GM19035 (cell line): ENCODE measurements around the gene MPV17L.
"Not testable (repeated sequence)": the region's sequence is repeated elsewhere in the genome, so short reads cannot be mapped to it uniquely, and the experiment has no call there.

Experiments used
- ATAC-seq: cut with Tn5 transposase; IDR thresholded peaks from one replicate; pipeline ENCODE4 v1.9.1; 2021; ENCODE audit not compliant: unreplicated experiment

The MPV17L gene

DNA sequence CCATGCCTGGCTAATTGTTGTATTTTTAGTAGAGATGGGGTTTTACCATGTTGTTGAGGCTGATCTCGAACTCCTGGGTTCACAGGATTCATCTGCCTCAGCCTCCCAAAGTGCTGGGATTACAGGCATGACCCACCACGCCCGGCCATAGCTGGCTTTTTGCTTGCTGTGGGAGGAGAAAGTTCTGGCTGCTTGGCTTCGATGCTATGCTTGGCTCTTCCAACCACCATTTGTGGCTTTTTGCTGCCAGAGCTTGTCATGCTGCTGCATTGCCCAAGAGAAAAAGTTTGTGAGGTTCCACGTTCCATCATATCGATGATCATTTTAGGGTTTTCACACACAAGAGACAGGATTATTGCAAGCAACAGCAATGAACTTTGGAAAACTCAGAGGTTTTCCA, 55.1 kb downstream of the MPV17L start:
- no peak for ATAC-seq

GRCh38 chr16:15451098-15451731, 55.7 kb downstream of the MPV17L start:
- ATAC-seq = no peak

- no peak for ATAC-seq
Observed at GRCh38 chr16:15452246-15452855, 56.8 kb downstream of the MPV17L start.

- ATAC-seq = not testable (repeated sequence)
Observed at GRCh38 chr16:15453296-15453695, 57.7 kb downstream of the MPV17L start.

GRCh38 chr16:15454933-15455332, 59.4 kb downstream of the MPV17L start:
- ATAC-seq = not testable (repeated sequence)

GRCh38 chr16:15457400-15457799, 61.8 kb downstream of the MPV17L start:
- no peak for ATAC-seq

DNA sequence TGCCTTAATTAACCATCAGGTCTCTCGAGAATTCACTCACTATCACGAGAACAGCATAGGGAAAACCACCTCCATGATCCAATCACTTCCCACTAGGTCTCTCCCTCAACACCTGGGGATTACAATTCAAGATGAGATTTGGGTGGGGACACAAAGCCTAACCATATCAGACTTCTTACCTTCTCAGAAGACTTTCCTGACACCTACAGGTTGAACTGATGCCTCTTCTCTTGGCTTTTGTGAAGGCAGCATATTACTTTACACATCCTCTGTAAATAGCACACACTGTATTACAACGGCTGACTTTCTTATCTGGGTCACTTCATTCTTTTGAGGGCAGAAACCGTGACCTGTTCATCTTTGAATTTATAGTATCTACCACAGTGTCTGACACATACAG, 62.4 kb downstream of the MPV17L start:
- ATAC-seq = no peak

DNA sequence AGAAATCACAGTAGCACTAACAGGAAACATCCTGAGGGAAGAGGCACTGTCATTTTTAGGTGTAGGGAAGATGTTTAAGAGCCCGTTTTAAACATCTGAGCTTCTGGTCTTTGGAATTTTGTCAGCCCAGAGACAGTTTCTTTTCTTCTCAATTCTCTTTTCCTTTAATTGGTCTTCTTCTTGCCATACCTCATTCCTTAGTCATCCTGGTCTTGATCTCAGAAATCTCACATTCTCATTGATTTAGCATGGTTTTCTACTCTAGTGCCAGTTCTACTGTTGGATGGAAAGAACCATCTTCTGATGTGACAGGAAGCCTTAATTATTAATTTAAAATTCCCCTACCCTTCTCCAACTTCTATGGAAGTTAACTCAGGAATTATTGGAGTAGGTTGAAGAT, 64.2 kb downstream of the MPV17L start:
- ATAC-seq = no peak

- no peak for ATAC-seq
Observed at GRCh38 chr16:15460601-15461000, 65.0 kb downstream of the MPV17L start.

DNA sequence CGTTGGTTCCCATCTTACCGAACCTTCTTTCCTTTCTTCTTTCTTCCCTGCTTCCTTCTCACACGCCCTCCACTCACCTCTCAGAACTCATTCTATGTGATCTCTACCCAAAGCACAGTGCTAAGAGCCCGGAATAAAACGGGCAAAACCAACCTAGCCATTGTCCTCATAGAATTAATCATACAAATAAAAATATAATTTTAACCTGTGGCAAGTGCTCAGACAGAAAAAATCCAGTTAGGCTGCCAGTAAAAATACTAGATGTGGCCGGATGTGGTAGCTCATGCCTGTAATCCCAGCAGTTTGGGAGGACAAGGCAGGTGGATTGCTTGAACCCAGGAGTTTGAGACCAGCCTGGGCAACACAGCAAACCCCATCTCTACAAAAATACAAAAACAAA, 65.8 kb downstream of the MPV17L start:
- no peak for ATAC-seq
